GM19025 (cell line): ENCODE data around the gene FBXO15.
A peak's percentile ranks its signal among the peaks of the same experiment; 100 is the strongest.

ENCODE experiments used
- ATAC-seq: cut with Tn5 transposase; IDR thresholded peaks from one replicate; pipeline ENCODE4 v1.9.1; 2021; ENCODE audit warnings: mild to moderate bottlenecking, low read depth, moderate library complexity; ENCODE audit not compliant: unreplicated experiment

The FBXO15 gene

GRCh38 chr18:74155276-74155675 lies 7.6 kb upstream of the FBXO15 start:
- no peak for ATAC-seq

GRCh38 chr18:74154716-74155115 lies 7.1 kb upstream of the FBXO15 start:
- no peak for ATAC-seq

GRCh38 chr18:74153793-74154192 lies 6.2 kb upstream of the FBXO15 start:
- no peak for ATAC-seq

DNA sequence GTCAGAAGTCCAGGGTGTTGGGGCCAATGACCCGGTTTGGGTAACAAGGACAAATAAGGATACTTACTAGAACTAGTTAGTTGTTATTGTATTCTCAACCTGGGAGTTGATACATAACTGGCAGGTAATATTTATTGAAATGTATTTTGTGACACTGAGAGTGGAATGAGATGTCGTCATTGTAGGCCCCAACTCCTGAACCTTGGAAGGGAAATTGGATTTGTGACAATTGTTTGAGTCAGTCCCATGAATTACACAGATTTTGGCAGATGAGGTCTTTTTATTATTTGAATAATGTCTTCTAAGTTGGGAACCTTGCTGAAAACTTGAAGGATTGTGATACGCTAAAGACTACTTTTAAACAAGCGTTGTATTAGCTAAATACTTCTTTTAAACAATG lies 5.7 kb upstream of the FBXO15 start:
- ATAC-seq = no peak

GRCh38 chr18:74152857-74153256 lies 5.2 kb upstream of the FBXO15 start:
- no peak for ATAC-seq

GRCh38 chr18:74152270-74152669 lies 4.6 kb upstream of the FBXO15 start:
- ATAC-seq = no peak

DNA sequence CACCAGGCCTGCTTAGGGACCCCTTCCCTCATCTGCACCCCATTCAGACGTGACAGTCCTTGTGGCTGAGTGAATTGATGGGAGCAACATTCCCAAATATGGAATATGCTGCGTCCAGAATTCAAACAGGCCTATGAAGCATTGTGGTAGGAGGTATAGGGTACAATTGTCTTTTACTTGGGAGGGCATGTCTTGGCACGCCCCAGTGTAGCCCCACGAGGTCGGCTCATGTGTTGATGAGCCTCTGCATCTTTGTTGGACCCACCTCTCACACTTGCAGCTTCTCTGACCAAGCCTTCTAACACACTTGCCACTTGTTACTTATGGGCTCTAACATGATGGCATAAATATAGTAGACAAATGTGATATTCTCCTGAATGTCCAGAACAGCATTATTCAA lies 2.2 kb upstream of the FBXO15 start:
- ATAC-seq = no peak

DNA sequence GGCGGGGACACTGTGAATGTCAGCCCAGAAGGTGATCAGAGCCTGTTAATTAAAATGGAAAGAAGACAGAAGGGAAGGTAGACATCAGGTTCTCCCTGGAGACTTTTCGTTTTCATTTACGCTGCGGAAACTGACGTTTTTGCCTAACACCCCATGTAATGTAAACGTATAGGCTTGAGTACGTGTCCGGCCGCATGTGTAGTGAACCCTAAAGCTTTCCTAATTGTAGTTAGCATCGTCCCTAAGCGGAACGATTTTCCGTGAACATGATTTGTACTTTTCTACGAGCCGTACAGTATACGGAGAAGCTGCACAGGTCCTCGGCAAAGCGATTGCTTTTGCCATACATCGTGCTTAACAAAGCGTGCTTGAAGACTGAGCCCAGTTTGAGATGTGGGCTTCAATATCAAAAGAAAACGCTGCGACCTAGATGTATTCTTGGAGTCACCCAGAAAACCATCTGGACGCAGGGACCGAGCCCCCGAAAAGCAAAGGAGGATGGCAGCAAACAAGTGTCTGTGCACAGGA lies 973 bp upstream of the FBXO15 start:
- ATAC-seq = peak; percentile 6

DNA sequence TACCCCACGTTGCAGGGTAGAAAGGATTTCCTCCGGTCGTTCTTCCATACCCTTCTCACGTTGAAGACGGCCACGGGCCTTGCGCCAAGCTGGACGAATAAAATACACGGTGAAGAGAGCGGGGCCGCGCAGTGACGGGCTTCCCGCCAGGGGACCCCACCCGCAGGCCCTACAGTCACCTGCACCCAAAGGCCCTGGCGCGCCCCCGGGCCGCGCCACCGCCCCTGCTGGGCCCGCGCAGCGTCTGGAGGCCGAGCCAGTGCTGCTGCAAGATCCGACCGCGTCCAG lies 199 bp downstream of the FBXO15 start:
- no peak for ATAC-seq

GRCh38 chr18:74146756-74147155 lies 878 bp downstream of the FBXO15 start:
- ATAC-seq = no peak

DNA sequence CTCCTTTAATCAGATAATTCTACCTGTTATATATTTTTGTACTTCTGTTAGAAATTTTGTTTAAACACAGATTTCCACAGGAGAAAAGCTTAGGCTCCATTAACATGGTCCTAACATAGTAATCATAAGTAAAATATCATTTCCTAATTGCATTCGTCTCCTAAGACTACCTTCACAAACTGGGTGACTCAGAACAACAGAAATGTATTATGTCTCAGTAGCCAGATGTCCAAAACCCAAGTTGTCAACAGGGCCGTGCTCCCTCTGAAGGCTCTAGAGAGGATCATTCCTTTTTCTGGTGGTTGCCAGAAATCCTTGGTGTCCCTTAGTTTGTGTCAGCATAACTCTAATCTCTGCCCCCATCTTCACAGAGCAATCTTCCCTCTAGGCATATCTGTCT lies 5.4 kb downstream of the FBXO15 start:
- no peak for ATAC-seq

- ATAC-seq = no peak
These were observed 6.0 kb downstream of the FBXO15 start for GRCh38 chr18:74141667-74142066.

DNA sequence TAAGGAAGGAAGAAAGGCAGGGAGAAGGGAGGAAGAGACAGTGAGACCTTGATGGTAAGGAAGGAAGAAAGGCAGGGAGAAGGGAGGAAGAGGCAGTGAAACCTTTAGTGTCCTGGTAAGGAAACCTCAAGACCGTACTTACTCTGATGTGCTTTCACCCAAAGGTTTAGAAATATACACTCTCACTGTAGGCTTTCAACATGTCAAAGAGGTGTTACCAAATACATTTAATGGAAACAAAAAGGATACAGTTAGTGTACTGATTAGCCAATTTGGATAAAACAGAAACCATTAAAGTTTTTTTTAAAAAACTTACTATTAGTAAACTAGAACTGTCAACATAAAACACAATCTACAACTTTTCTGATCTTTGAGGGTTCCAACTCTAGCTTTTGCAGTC lies 7.1 kb downstream of the FBXO15 start:
- ATAC-seq = no peak

DNA sequence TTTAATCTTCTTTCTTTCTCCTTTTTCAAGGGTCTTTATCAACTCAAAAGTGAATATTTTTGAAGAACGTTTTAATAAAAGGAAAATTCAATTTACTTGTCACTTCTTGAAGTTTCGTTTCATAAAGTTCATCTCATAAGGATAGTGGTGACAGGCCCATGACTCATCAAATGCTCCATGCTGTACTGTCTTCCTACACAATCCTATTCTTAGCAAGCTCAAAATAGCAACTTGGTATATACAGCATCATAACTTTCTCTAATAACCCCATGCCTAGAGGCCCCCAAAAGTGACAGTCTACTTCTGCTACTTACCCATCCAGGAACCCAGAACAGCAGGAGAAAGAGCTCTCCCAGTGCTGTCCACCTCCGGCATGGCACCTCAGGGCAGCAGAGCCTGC lies 7.7 kb downstream of the FBXO15 start:
- no peak for ATAC-seq

- no peak for ATAC-seq
These were observed 8.2 kb downstream of the FBXO15 start for GRCh38 chr18:74139411-74139810.

DNA sequence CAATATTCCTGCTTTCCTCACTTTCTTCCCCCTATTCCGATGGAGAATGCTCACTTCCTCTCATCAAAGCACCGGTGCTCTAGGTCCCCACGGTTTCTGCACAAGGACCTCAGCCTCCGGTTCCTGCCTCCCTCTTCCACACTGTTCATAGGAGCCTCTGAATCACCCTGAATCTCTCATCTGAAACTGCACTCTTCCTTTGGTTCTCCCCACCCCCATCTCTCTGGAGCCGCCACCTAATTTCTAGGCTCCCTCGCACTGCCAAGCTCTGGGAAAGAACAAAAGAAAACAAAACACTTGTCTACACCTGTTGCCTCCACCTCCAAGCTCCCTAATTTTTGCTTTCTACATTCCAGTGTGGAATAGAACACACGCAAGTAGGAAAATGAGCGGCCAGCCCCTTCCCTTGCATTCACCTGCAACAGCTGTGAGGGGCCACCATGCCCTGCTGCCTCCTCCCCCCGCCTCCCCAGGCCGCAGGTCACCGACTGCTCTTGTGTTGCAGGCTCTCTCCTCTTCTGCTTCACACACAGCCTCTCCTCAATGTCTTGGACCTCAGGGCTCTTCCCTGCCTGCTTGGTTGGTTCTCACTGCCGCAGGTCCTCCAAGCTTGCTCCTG lies 9.6 kb downstream of the FBXO15 start:
- no peak for ATAC-seq

DNA sequence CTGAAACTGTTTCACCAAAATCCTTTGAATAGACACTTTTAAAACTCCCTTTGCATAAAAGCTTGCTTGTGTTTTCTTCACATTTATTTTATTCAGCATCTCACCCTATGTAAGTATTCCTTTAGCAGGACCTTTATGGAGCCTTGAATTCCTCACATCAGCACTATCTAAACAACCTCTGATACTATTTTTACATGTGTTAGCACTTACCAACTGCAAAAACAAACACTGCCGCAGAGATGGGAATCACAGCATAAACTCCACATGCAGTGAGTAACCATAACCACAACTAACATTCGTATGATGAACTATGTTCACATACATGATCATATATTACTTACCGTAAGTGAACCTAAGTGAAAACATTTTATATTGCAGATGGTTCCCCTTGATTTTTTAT lies 15.4 kb downstream of the FBXO15 start:
- ATAC-seq = no peak

DNA sequence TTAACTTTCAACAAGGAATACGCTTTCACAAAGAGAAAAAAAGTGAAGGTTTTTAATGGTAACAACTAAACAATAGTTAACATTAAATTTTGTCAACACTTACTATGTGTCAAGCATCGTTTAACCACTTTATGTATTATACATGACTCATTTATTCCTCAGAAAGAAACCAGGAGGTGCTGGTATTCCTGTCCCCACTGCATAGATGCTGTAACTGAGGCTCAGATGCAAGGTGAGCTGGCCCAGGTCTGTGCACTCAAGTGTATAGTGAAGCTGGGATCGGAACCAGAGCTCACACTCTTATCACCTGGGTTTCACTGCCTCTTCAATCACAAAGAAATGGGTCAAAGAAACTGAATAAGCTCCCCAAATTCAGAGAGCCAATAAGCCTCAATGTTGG lies 16.5 kb downstream of the FBXO15 start:
- no peak for ATAC-seq

- ATAC-seq = no peak
These were observed 19.5 kb downstream of the FBXO15 start for GRCh38 chr18:74128159-74128558.

- no peak for ATAC-seq
These were observed 20.7 kb downstream of the FBXO15 start for GRCh38 chr18:74126684-74127655.

GRCh38 chr18:74124642-74125041 lies 23.0 kb downstream of the FBXO15 start:
- ATAC-seq = no peak

GRCh38 chr18:74123200-74123599 lies 24.4 kb downstream of the FBXO15 start:
- no peak for ATAC-seq
